Measurements from ENCODE around the gene PANK1.

- TF ChIP-seq EZH2 (IDR thresholded peaks at IDR 0.05; ENCODE audit: low read depth) (no peak), CTCF (conservative IDR thresholded peaks at IDR 0.05) (no peak)
Measured at GRCh38 chr10:89600041-89600440, 45.0 kb downstream of the PANK1 start.

Measured in PC-9 (cell line).